HCT116 (cell line): ENCODE data around the gene MZT2A. TPM values are rescaled to one million over a fixed set of nuclear protein-coding genes. Genes with fewer than 3 reads are reported as not detected.
"Not testable (repeated sequence)": the region's sequence is repeated elsewhere in the genome, so short reads cannot be mapped to it uniquely, and the experiment has no call there.

Experiments
- ATAC-seq: fragments of 200-7000 bp; cut with Tn5 transposase; 2 replicates; pipeline ENCODE4 v1.9.1; 2020; ENCODE audit warnings: mild to moderate bottlenecking, moderate library complexity
- BruUV-seq: library from RNA; stranded (reverse); fragments of 400-500 nt; replicated peaks from 2 replicates; lab custom pipeline; 2021; lab: Mats Ljungman, UMichigan
- CTCF ChIA-PET: fragments of 300-600 bp; sonication (Branson Sonifier 250); formaldehyde crosslinking; loops from one replicate; lab custom pipeline; 2021; ENCODE audit warnings: antibody characterized with exemption; lab: Charles Lee
- POLR2A ChIA-PET: fragments of 300-600, 350-600 bp; sonication (Branson Sonifier 250); formaldehyde crosslinking; loops from one replicate; lab custom pipeline; 2021; ENCODE audit warnings: antibody characterized with exemption; lab: Charles Lee
- RAD21 ChIA-PET, 2 experiments: fragments of 300-600 bp; sonication (Branson Sonifier 250); formaldehyde crosslinking; loops; one replicate each; lab custom pipeline; 2023; ENCODE audit warnings: low total read pairs in 2 of 2; ENCODE audit not compliant: uncharacterized antibody in 2 of 2, unreplicated experiment in 2 of 2, low non-redundant PET in 1 of 2; lab: Charles Lee
- DNase-seq: peaks from one replicate; pipeline ENCODE4 v3.0.0-alpha.2; 2010; ENCODE audit warnings: low read depth, low spot score
- H2AFZ ChIP-seq: fragments of 200-600 bp; shearing (Covaris generic), sonication (generic); 2 replicates; pipeline ENCODE4 v1.6.1; 2017; ENCODE audit warnings: low read depth, mixed run types, mixed read lengths, antibody characterized with exemption, low read length; ENCODE audit not compliant: poor library complexity, severe bottlenecking
- H3K27ac ChIP-seq: 2 replicates; pipeline ENCODE4 v1.5.1; 2012; ENCODE audit warnings: low read depth, low read length
- H3K27me3 ChIP-seq: fragments of 200-600 bp; sonication (generic); 2 replicates; pipeline ENCODE4 v1.6.1; 2016; ENCODE audit warnings: mixed run types, low read length, mixed read lengths; ENCODE audit not compliant: insufficient read depth
- H3K36me3 ChIP-seq, 2 experiments: fragments of 200-500 bp in 1 of 2; fragments of 200-600 bp in 1 of 2; sonication (Bioruptor generic) in 1 of 2; sonication (generic) in 1 of 2; 2 replicates each; pipeline versions ENCODE4 v1.5.1 to v1.6.1; 2014 to 2016; ENCODE audit warnings: low read length in 2 of 2, inconsistent platforms in 1 of 2, mixed read lengths in 1 of 2, mixed run types in 1 of 2; ENCODE audit not compliant: insufficient read depth in 2 of 2, control insufficient read depth in 1 of 2
- H3K4me1 ChIP-seq, 2 experiments: fragments of 200-600 bp in 1 of 2; sonication (generic) in 1 of 2; 2 replicates each; pipeline versions ENCODE4 v1.5.1 to v1.6.1; 2012 to 2017; ENCODE audit warnings: low read length in 2 of 2, inconsistent platforms in 1 of 2, mild to moderate bottlenecking in 1 of 2, mixed read lengths in 1 of 2, mixed run types in 1 of 2, moderate library complexity in 1 of 2; ENCODE audit not compliant: insufficient read depth in 2 of 2, control insufficient read depth in 1 of 2
- H3K4me2 ChIP-seq: fragments of 200-600 bp; sonication (generic); 2 replicates; pipeline ENCODE4 v1.6.1; 2017; ENCODE audit warnings: mixed run types, low read length, mixed read lengths
- H3K4me3 ChIP-seq, 2 experiments: fragments of 200-600 bp in 1 of 2; sonication (generic) in 1 of 2; replicated peaks in 1 of 2; 2 replicates each; pipeline ENCODE4 v1.5.1; 2011 to 2016; ENCODE audit warnings: low read length in 2 of 2, control low read depth in 1 of 2, low read depth in 1 of 2, mild to moderate bottlenecking in 1 of 2, mixed read lengths in 1 of 2, mixed run types in 1 of 2
- H3K79me2 ChIP-seq: fragments of 200-600 bp; sonication (generic); 2 replicates; pipeline ENCODE4 v1.6.1; 2017; ENCODE audit warnings: mild to moderate bottlenecking, mixed run types, low read length, moderate library complexity, mixed read lengths; ENCODE audit not compliant: insufficient read depth
- H3K9ac ChIP-seq: fragments of 200-600 bp; sonication (generic); 2 replicates; pipeline ENCODE4 v1.6.1; 2016; ENCODE audit warnings: low read length, mixed read lengths
- H3K9me2 ChIP-seq: fragments of 200-600 bp; sonication (generic), shearing (Covaris generic); 2 replicates; pipeline ENCODE4 v1.6.1; 2017; ENCODE audit warnings: mixed run types, mild to moderate bottlenecking, moderate library complexity; ENCODE audit not compliant: insufficient read depth
- H3K9me3 ChIP-seq, 2 experiments: fragments of 200-500 bp in 1 of 2; fragments of 200-600 bp in 1 of 2; sonication (Bioruptor generic) in 1 of 2; sonication (generic) in 1 of 2; 2 replicates each; pipeline ENCODE4 v1.6.1; 2014 to 2017; ENCODE audit warnings: low read length in 2 of 2, mixed read lengths in 2 of 2, inconsistent platforms in 1 of 2, low read depth in 1 of 2, mild to moderate bottlenecking in 1 of 2, mixed run types in 1 of 2, moderate library complexity in 1 of 2; ENCODE audit not compliant: control insufficient read depth in 1 of 2, insufficient read depth in 1 of 2
- H4K20me1 ChIP-seq: fragments of 200-600 bp; sonication (generic), shearing (Covaris generic); 2 replicates; pipeline ENCODE4 v1.6.1; 2017; ENCODE audit warnings: mixed run types, mild to moderate bottlenecking, moderate library complexity; ENCODE audit not compliant: insufficient read depth
- intact Hi-C: fragments of 100-400 bp; cut with micrococcal nuclease; formaldehyde crosslinking; loops from 2 replicates; pipeline ENCODE4 v1.10.0; 2022
- total RNA-seq: library from RNA; stranded (reverse); gene quantifications from one replicate; pipeline ENCODE4 v1.2.1, GENCODE V29; 2021; ENCODE audit not compliant: unreplicated experiment

Gene MZT2A
- total RNA-seq, 1 experiment from 2014 or later = 203 TPM

GRCh38 chr2:131470944-131471343, 21.3 kb downstream of the MZT2A start:
- H3K4me2 ChIP-seq, H3K9me2 ChIP-seq, H3K27ac ChIP-seq, H3K36me3 ChIP-seq, intact Hi-C loops, H3K4me3 ChIP-seq, H3K4me1 ChIP-seq, CTCF ChIA-PET, H3K79me2 ChIP-seq, H3K9ac ChIP-seq, H3K27me3 ChIP-seq, RAD21 ChIA-PET, BruUV-seq, H2AFZ ChIP-seq, DNase-seq, H4K20me1 ChIP-seq, H3K9me3 ChIP-seq, POLR2A ChIA-PET, ATAC-seq: not testable (repeated sequence)

GRCh38 chr2:131467722-131468121, 24.5 kb downstream of the MZT2A start:
- BruUV-seq, POLR2A ChIA-PET: not testable (repeated sequence)

GRCh38 chr2:131454914-131455313, 37.3 kb downstream of the MZT2A start:
- H2AFZ ChIP-seq, H3K36me3 ChIP-seq, intact Hi-C loops, POLR2A ChIA-PET, ATAC-seq, CTCF ChIA-PET, H3K27me3 ChIP-seq, H3K9ac ChIP-seq, H3K27ac ChIP-seq, H3K79me2 ChIP-seq, H4K20me1 ChIP-seq, H3K9me2 ChIP-seq, H3K4me3 ChIP-seq, DNase-seq, H3K4me2 ChIP-seq, RAD21 ChIA-PET, H3K9me3 ChIP-seq, BruUV-seq, H3K4me1 ChIP-seq: not testable (repeated sequence)

More at GRCh38 chr2:131467722-131468121, 24.5 kb downstream of the MZT2A start:
- H3K9me3 ChIP-seq, CTCF ChIA-PET, H3K4me2 ChIP-seq, H3K4me1 ChIP-seq, H3K79me2 ChIP-seq, RAD21 ChIA-PET, H2AFZ ChIP-seq, H3K4me3 ChIP-seq, H3K9ac ChIP-seq, H3K9me2 ChIP-seq, intact Hi-C loops, H3K27ac ChIP-seq, H4K20me1 ChIP-seq, H3K27me3 ChIP-seq, DNase-seq, H3K36me3 ChIP-seq, ATAC-seq: not testable (repeated sequence)

GRCh38 chr2:131451265-131451949, 40.8 kb downstream of the MZT2A start:
- H2AFZ ChIP-seq, H3K27me3 ChIP-seq, H3K9ac ChIP-seq, H3K36me3 ChIP-seq, ATAC-seq, DNase-seq, BruUV-seq, H3K4me3 ChIP-seq, intact Hi-C loops, CTCF ChIA-PET, H3K9me3 ChIP-seq, H3K9me2 ChIP-seq, H3K27ac ChIP-seq, H3K79me2 ChIP-seq, H3K4me2 ChIP-seq, RAD21 ChIA-PET, H3K4me1 ChIP-seq, H4K20me1 ChIP-seq, POLR2A ChIA-PET: not testable (repeated sequence)
